Measurements from ENCODE around the gene CMIP. TPM values are rescaled to one million over a fixed set of nuclear protein-coding genes. Genes with fewer than 3 reads are reported as not detected.

Gene CMIP
- total RNA-seq, 2 experiments from 2014 or later: 35.0 to 36.6 TPM

DNA sequence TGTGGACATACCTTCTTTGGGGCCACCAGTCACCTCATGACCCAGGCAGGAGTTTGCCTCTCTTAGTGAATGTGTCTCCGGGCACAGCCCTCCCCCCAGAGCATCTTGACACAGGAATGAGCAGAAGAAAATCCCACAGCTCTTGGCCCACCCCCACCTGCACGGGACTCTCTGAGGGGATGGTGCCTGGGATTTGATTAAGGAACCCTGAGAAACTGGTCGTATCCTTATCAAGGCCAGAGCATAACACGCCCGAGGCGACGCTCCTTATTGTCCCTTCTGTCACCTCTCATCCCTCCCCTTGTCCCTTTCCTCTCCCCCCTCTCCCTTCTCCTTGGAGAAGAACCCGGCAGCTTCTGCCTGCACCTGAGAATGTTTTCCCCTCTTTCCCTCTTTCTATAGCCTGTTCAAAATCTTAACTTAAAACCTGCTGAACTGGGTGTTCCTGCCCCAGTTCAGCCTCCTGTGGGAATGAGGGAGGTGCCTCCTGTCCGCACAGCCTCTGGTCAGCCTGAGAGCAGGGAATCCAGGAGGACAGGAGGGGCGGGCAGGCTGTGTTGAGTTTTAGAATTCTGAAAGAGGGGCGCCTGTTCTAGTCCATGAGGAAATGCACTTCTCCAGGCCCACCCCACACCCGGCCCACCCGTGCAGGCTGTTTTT, 193.8 kb downstream of the CMIP start:
- CTCF ChIA-PET: no interaction called here
- intact Hi-C loops (cut with micrococcal nuclease): no loop called here
- Mint-ChIP-seq H3K4me3 (no peak overlapping the region), H3K27me3 (no peaks in the 10 kb centered on the region), H3K9me3 (no peaks in the 10 kb centered on the region), H3K36me3 (no peaks in the 10 kb centered on the region), H3K4me1 (ENCODE audit: low read depth) (peaks cover 24% of the 10 kb centered on the region), H3K27ac (no peak overlapping the region)
- POLR2A ChIA-PET: no interaction called here
- DNase-seq: no peak

DNA sequence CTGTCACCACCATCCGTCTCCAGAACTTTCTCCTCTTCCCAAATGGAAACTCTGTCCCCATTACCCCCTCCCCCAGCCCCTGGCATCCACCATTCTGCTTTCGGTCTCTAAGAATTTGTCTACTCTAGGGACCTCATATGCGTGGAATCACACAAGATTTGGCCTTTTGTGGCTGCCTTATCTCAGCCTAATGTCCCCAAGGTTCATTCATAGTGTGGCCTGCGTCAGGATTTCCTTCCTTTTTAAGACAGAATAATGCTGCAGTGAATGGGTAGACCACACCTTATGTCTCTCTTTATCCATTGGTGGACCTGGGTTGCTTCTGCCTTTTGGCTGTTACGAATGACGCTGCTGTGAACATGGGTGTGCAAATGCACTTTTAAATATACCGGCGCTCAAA, 194.7 kb downstream of the CMIP start:
- no peaks in the 10 kb centered on the region for H3K9me3 Mint-ChIP-seq
- intact Hi-C loops (cut with micrococcal nuclease): no loop called here
- H3K27ac Mint-ChIP-seq: no peak overlapping the region
- H3K36me3 Mint-ChIP-seq: no peaks in the 10 kb centered on the region
- CTCF ChIA-PET: no interaction called here
- POLR2A ChIA-PET: no interaction called here
- H3K4me3 Mint-ChIP-seq: no peak overlapping the region
- no peak for DNase-seq
- H3K27me3 Mint-ChIP-seq: no peaks in the 10 kb centered on the region
- peaks cover 15% of the 10 kb centered on the region for H3K4me1 Mint-ChIP-seq (ENCODE audit: low read depth)

DNA sequence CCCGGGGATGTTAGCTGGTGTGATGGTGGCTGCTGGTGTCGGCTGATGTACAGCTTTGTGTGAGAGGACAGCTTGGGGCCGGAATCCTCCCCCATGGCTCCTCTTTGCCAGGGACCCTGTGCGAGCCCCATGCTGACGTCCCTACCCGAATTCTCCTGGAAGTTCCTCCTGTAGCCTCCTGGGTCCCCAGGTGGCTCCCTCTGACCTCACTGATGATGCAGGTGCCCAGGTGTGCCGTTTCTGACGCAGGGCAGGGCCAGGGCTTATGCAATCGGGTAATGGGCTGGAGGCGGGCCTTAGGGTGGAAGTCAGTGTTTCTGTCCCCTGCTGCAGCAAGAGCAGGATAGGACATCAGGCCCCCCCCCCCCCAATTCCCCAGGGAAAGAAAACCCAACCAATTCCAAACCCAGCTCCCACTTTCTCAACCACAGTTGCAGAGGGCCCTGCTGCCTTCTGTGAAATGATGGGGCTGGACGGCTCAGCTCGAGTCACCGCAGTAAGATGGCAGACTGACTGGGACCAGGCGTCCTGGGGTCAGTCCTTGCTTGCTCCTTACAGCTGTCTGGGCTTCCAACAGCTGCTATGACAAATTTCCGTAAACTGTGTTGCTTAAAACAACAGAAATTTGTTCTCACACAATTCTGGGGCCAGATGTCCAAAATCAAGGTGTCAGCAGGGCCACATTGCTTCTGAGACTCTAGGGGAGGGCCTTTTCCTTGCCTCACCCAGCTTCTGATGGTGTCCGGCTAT, 195.5 kb downstream of the CMIP start:
- peaks cover 10% of the 10 kb centered on the region for H3K4me1 Mint-ChIP-seq (ENCODE audit: low read depth)
- no peak for DNase-seq
- no peaks in the 10 kb centered on the region for H3K36me3 Mint-ChIP-seq
- intact Hi-C loops (cut with micrococcal nuclease): no loop called here
- POLR2A ChIA-PET: no interaction called here
- no peaks in the 10 kb centered on the region for H3K9me3 Mint-ChIP-seq
- CTCF ChIA-PET: interaction anchor here (1.4 kb wide), 1 partner anchor 236 kb away, joined by 4 read pairs; no protein-coding TSS in a partner anchor
- H3K4me3 Mint-ChIP-seq: no peak overlapping the region
- H3K27ac Mint-ChIP-seq: no peak overlapping the region
- H3K27me3 Mint-ChIP-seq: no peaks in the 10 kb centered on the region

DNA sequence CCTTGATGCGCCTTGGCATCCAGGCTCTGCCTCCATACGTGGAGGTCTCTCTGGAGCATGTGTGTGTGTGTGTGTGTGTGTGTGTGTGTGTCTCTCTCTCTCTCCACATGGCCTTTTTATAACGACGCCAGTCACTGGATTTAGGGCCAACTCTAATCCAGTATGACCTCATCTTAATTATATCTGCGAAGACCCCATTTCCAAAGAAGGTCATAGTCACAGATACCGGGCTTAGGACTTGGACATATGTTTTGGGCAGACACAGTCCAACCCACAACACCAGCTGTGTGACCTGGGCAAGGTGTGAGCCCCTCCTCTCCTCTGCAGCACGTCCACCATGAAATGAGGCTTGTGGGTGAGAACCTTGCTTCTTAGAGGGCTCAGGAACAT, 196.1 kb downstream of the CMIP start:
- no peak overlapping the region for H3K4me3 Mint-ChIP-seq
- no peaks in the 10 kb centered on the region for H3K27me3 Mint-ChIP-seq
- POLR2A ChIA-PET: no interaction called here
- H3K36me3 Mint-ChIP-seq: no peaks in the 10 kb centered on the region
- CTCF ChIA-PET: interaction anchor here (1.4 kb wide), 1 partner anchor 237 kb away, joined by 4 read pairs; no protein-coding TSS in a partner anchor
- no peak overlapping the region for H3K27ac Mint-ChIP-seq
- H3K9me3 Mint-ChIP-seq: no peaks in the 10 kb centered on the region
- H3K4me1 Mint-ChIP-seq (ENCODE audit: low read depth): peaks cover 10% of the 10 kb centered on the region
- no peak for DNase-seq
- intact Hi-C loops (cut with micrococcal nuclease): no loop called here

DNA sequence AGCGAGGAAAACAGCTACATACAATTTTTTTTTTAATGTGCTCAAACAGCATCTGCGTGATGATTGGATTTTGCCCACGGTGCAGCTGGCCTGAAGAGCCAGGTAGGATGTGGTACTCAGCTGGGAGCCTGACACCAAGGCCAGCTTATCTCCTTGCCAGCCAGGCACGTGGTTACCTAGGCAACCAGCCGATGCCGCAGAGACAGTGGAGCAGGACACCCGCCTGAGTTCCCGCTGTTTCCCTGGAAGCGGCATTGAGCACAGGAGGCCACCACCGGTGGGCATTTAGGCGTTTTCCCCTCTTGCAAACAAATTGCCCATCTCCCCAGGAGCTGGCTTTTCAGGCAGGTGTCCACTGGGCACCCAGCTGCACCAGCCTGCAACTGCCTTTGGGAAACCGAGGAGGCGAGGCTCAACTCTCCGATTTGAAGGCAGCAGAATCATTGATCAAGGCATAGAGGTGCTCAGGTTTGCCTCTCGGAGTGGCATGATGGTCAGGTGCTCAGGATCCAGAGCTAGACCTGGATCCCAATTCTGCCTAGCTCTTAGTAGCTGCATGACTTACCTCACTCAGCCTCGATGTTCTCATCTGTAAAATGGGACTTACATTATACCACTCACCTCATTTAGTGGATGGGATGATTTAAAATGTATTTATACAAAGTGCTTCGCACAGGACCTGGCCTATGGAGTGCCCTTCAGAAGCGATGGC, 196.9 kb downstream of the CMIP start:
- no peak overlapping the region for H3K27ac Mint-ChIP-seq
- H3K27me3 Mint-ChIP-seq: no peaks in the 10 kb centered on the region
- ChIA-PET CTCF (interaction anchor here (1.4 kb wide), 1 partner anchor 237 kb away, joined by 4 read pairs; no protein-coding TSS in a partner anchor), POLR2A (no interaction called here)
- no peaks in the 10 kb centered on the region for H3K9me3 Mint-ChIP-seq
- H3K36me3 Mint-ChIP-seq: no peaks in the 10 kb centered on the region
- no peak overlapping the region for H3K4me3 Mint-ChIP-seq
- intact Hi-C loops (cut with micrococcal nuclease): no loop called here
- no peak for DNase-seq
- peaks cover 10% of the 10 kb centered on the region for H3K4me1 Mint-ChIP-seq (ENCODE audit: low read depth)

DNA sequence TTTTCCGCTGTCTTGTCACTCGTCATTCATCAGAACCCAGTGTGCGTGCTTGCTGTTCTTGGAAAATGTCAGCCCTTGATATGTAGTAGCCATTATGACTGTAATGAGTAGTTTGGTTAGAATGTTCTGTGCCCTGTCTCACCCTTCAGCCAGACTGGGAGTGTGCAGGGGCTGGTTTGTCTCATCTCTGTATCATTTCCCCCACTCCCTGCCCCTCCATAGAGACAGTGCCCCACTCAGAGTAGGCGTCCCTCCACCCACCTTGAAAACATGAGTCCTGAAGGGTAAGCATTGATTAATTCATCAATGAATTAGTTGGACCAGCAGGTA, 197.5 kb downstream of the CMIP start:
- no peak for DNase-seq
- CTCF ChIA-PET: no interaction called here
- peaks cover 10% of the 10 kb centered on the region for H3K4me1 Mint-ChIP-seq (ENCODE audit: low read depth)

DNA sequence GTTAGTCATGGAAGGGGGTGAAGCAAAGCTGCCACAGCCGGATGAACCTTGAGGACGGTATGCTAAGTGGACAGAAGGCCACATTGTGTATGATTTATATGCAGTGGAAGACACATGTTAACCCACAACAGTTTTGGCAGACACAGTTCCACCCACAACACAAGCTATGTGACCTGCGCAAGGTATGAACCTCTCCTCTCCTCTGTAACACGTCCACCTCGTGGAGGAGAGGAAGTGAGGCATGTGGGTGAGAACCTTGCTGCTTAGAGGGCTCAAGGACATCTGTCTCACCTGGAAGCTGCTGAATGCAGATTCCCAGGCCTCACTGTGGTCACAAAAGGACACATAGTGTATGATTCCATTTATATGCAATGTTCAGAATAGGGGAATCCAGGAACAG, 198.3 kb downstream of the CMIP start:
- Mint-ChIP-seq H3K27me3 (no peaks in the 10 kb centered on the region), H3K9me3 (no peaks in the 10 kb centered on the region), H3K4me3 (no peak overlapping the region), H3K27ac (no peak overlapping the region), H3K4me1 (ENCODE audit: low read depth) (peaks cover 10% of the 10 kb centered on the region), H3K36me3 (no peaks in the 10 kb centered on the region)
- ChIA-PET CTCF (no interaction called here), POLR2A (no interaction called here)
- intact Hi-C loops (cut with micrococcal nuclease): no loop called here
- DNase-seq: no peak

More for the DNA sequence above, 197.5 kb downstream of the CMIP start:
- no peaks in the 10 kb centered on the region for H3K27me3 Mint-ChIP-seq
- intact Hi-C loops (cut with micrococcal nuclease): no loop called here
- POLR2A ChIA-PET: no interaction called here
- H3K4me3 Mint-ChIP-seq: no peak overlapping the region
- no peaks in the 10 kb centered on the region for H3K36me3 Mint-ChIP-seq
- H3K27ac Mint-ChIP-seq: no peak overlapping the region
- H3K9me3 Mint-ChIP-seq: no peaks in the 10 kb centered on the region

DNA sequence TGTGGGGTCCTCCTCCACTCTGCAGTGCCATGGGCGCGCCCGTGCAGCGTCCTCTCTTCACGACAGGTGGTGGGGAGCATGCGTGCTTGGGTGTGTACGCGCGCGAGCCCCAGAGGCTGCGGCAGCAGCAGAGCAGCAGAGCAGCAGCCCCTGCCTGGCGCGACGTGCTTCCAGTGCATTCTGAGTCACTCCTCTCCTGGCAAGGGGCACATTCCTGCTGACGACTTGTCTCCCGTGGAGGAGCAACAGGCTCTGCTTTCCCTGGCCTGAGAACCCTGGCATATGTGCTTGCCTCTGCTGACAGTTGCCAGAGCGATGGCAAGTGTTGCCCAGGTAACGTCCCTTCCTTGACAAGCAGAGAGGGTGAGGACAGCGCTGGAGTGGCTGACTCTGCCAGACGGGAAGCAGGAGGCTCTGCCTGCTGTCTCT, 200.7 kb downstream of the CMIP start:
- intact Hi-C loops (cut with micrococcal nuclease): no loop called here
- ChIA-PET CTCF (no interaction called here), POLR2A (no interaction called here)
- DNase-seq: no peak
- no peaks in the 10 kb centered on the region for H3K36me3 Mint-ChIP-seq
- peaks cover 10% of the 10 kb centered on the region for H3K4me1 Mint-ChIP-seq (ENCODE audit: low read depth)
- H3K27me3 Mint-ChIP-seq: no peaks in the 10 kb centered on the region
- no peaks in the 10 kb centered on the region for H3K9me3 Mint-ChIP-seq
- no peak overlapping the region for H3K27ac Mint-ChIP-seq
- no peak overlapping the region for H3K4me3 Mint-ChIP-seq

DNA sequence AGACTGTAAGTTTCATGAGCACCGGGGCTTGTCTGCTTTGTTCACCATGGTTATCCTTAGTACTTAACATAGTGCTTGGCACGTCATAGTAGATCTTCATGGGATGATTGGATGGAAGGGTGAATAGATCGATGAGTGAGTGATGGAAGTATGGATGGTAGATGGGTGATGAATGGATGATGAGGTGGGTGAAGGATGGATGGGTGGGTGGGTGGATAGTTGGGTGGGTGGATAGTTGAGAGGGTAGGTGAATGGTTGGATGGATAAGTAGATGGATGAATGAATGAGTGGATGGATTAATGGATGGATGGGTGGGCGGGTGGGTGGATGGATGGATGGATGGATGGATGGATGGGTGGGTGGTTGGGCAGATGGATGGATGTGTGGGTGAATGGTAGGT, 201.3 kb downstream of the CMIP start:
- intact Hi-C loops (cut with micrococcal nuclease): no loop called here
- H3K9me3 Mint-ChIP-seq: no peaks in the 10 kb centered on the region
- H3K4me1 Mint-ChIP-seq (ENCODE audit: low read depth): peaks cover 10% of the 10 kb centered on the region
- ChIA-PET CTCF (no interaction called here), POLR2A (no interaction called here)
- no peak overlapping the region for H3K27ac Mint-ChIP-seq
- H3K36me3 Mint-ChIP-seq: no peaks in the 10 kb centered on the region
- H3K27me3 Mint-ChIP-seq: no peaks in the 10 kb centered on the region
- DNase-seq: no peak
- H3K4me3 Mint-ChIP-seq: no peak overlapping the region

DNA sequence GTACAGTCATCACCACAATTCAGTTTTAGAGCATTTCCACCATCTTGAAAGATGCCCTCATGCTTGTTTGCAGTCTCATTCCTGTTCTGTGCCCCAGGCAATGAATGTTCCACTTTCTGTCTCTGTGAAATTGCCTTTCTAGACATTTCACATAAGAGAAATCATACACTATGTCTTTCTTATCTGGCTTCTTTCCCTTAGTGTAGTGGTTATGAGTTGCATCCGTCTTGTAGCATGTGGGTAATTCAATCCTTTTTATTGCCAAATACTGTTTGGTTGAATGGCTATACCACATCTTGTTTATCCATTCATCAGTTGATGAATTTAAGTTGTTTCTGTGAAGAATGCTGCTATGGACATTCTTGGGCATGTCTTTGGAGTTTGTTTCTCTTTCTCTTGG, 202.0 kb downstream of the CMIP start:
- Mint-ChIP-seq H3K4me1 (ENCODE audit: low read depth) (peaks cover 10% of the 10 kb centered on the region), H3K27ac (no peak overlapping the region), H3K27me3 (no peaks in the 10 kb centered on the region), H3K36me3 (no peaks in the 10 kb centered on the region), H3K4me3 (no peak overlapping the region), H3K9me3 (no peaks in the 10 kb centered on the region)
- no peak for DNase-seq
- CTCF ChIA-PET: no interaction called here
- POLR2A ChIA-PET: no interaction called here
- intact Hi-C loops (cut with micrococcal nuclease): no loop called here

DNA sequence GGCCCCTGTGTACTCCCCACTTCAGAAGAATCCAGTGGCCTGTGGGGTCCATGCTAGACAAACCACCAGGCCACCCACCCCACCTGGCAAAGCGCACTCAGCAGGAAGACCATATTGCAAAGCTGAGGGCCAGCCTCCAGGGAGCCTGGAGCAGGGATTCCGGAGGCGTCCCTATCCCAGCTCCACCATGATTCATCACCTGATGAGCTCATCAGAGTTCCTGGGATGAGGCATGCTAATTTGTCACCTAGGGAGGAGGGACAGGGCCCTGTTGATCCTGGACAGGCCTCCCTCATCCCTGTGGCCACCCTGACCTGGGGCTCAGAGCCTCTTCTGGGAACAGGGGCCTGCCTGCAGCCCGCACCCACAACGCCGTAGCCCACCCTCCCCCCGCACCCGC, 202.9 kb downstream of the CMIP start:
- no peaks in the 10 kb centered on the region for H3K9me3 Mint-ChIP-seq
- CTCF ChIA-PET: no interaction called here
- DNase-seq: no peak
- H3K4me3 Mint-ChIP-seq: no peak overlapping the region
- no peaks in the 10 kb centered on the region for H3K27me3 Mint-ChIP-seq
- peaks cover under 1% of the 10 kb centered on the region for H3K4me1 Mint-ChIP-seq (ENCODE audit: low read depth)
- H3K27ac Mint-ChIP-seq: no peak overlapping the region
- intact Hi-C loops (cut with micrococcal nuclease): no loop called here
- no peaks in the 10 kb centered on the region for H3K36me3 Mint-ChIP-seq
- POLR2A ChIA-PET: no interaction called here

DNA sequence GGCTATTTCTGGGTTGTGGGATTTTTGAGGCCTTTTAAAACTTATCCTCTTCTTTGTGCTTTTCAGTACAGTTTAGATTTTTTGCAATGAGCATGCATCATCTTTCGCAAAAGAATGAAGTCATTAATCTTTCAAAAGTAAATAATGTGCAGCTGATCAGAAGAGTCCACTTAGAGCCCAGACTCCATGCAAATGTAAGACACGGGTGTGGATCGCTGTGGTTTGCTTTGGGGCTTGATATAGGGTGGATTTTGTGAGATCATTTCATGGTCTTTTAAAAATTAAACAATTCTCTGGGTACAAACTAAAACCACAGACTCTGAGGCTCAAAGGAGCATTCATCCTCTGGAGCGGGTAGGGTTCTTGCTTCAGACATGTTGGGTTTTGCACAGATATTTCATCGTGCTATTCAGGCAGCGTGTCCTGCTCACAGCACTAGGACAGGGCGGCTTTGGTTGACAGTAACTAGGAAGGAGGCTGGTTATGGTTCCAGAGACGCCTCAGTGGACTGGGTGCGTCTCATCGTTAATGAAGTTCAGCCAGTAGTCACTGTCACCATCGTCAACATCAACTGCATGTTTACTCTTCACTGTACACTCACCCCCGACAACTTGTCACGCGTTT, 205.1 kb downstream of the CMIP start:
- ChIA-PET POLR2A (no interaction called here), CTCF (no interaction called here)
- Mint-ChIP-seq H3K4me1 (ENCODE audit: low read depth) (no peaks in the 10 kb centered on the region), H3K4me3 (no peak overlapping the region), H3K9me3 (no peaks in the 10 kb centered on the region), H3K27ac (no peak overlapping the region), H3K36me3 (no peaks in the 10 kb centered on the region), H3K27me3 (no peaks in the 10 kb centered on the region)
- DNase-seq: no peak
- intact Hi-C loops (cut with micrococcal nuclease): no loop called here
